Chondrocyte (in vitro differentiated cells): ENCODE measurements around the gene MED8. TPM values are rescaled to one million over a fixed set of nuclear protein-coding genes. Genes with fewer than 3 reads are reported as not detected.
"Not testable (repeated sequence)": the region's sequence is repeated elsewhere in the genome, so short reads cannot be mapped to it uniquely, and the experiment has no call there.

Experiments
- DNase-seq: peaks from one replicate; pipeline ENCODE4 v3.0.0; 2021; ENCODE audit warnings: mixed read lengths, low spot score
- H3K27ac Mint-ChIP-seq: one replicate; pipeline ENCODE4 v1.8.0; 2021; ENCODE audit warnings: mild to moderate bottlenecking, moderate library complexity, mixed read lengths; ENCODE audit not compliant: unreplicated experiment
- H3K27me3 Mint-ChIP-seq: 2 replicates; pipeline ENCODE4 v1.8.0; 2021; ENCODE audit warnings: low read depth, mixed read lengths
- H3K36me3 Mint-ChIP-seq: 2 replicates; pipeline ENCODE4 v1.8.0; 2021; ENCODE audit warnings: low read depth, mixed read lengths
- H3K4me1 Mint-ChIP-seq: 2 replicates; pipeline ENCODE4 v1.8.0; 2021; ENCODE audit warnings: low read depth, mild to moderate bottlenecking, mixed read lengths
- H3K4me3 Mint-ChIP-seq: one replicate; pipeline ENCODE4 v1.8.0; 2021; ENCODE audit warnings: mild to moderate bottlenecking, moderate library complexity, mixed read lengths; ENCODE audit not compliant: unreplicated experiment
- H3K9me3 Mint-ChIP-seq: 2 replicates; pipeline ENCODE4 v1.8.0; 2021; ENCODE audit warnings: low read depth, mixed read lengths
- CTCF ChIP-seq: fragments of 200-600 bp; sonication (generic); IDR thresholded peaks from 2 replicates; pipeline ENCODE4 v1.5.0; 2021; ENCODE audit warnings: antibody characterized with exemption, mild to moderate bottlenecking, moderate library complexity
- total RNA-seq: library from RNA; stranded (reverse); gene quantifications from 3 replicates; pipeline ENCODE4 v1.2.1, GENCODE V29; 2021

MED8 gene
- total RNA-seq, 1 donor from 2014 or later: 48.4 TPM

GRCh38 chr1:43414634-43415223 lies 25.1 kb upstream of the MED8 start:
- H3K4me3 Mint-ChIP-seq: no peak overlapping the region

GRCh38 chr1:43413426-43413825 lies 23.8 kb upstream of the MED8 start:
- H3K36me3 Mint-ChIP-seq: peaks cover 21% of the 10 kb centered on the region
- H3K27me3 Mint-ChIP-seq, H3K4me3 Mint-ChIP-seq, H3K27ac Mint-ChIP-seq, H3K4me1 Mint-ChIP-seq, H3K9me3 Mint-ChIP-seq, DNase-seq: not testable (repeated sequence)

More at GRCh38 chr1:43414634-43415223, 25.1 kb upstream of the MED8 start:
- no peak for DNase-seq
- H3K4me1 Mint-ChIP-seq: no peaks in the 10 kb centered on the region
- peak; percentile 81 for TF ChIP-seq CTCF
- no peak overlapping the region for H3K27ac Mint-ChIP-seq
- peaks cover 16% of the 10 kb centered on the region for H3K36me3 Mint-ChIP-seq
- H3K27me3 Mint-ChIP-seq: no peaks in the 10 kb centered on the region
- no peaks in the 10 kb centered on the region for H3K9me3 Mint-ChIP-seq

- peaks cover 35% of the 10 kb centered on the region for H3K36me3 Mint-ChIP-seq
- H3K9me3 Mint-ChIP-seq: peaks cover 8% of the 10 kb centered on the region
- peaks cover 2% of the 10 kb centered on the region for H3K4me1 Mint-ChIP-seq
- no peak overlapping the region for H3K4me3 Mint-ChIP-seq
- no peaks in the 10 kb centered on the region for H3K27me3 Mint-ChIP-seq
- H3K27ac Mint-ChIP-seq: no peak overlapping the region
- no peak for DNase-seq
- no peak for TF ChIP-seq CTCF
These were observed 21.0 kb upstream of the MED8 start for GRCh38 chr1:43410571-43410970.

GRCh38 chr1:43405876-43406234 lies 16.3 kb upstream of the MED8 start:
- peaks cover 8% of the 10 kb centered on the region for H3K9me3 Mint-ChIP-seq
- no peak overlapping the region for H3K27ac Mint-ChIP-seq
- H3K36me3 Mint-ChIP-seq: peaks cover 45% of the 10 kb centered on the region
- peaks cover 2% of the 10 kb centered on the region for H3K4me1 Mint-ChIP-seq
- no peak overlapping the region for H3K4me3 Mint-ChIP-seq
- DNase-seq: no peak
- H3K27me3 Mint-ChIP-seq: no peaks in the 10 kb centered on the region
- no peak for TF ChIP-seq CTCF

GRCh38 chr1:43405219-43405875 lies 15.7 kb upstream of the MED8 start:
- DNase-seq: no peak
- peaks cover 8% of the 10 kb centered on the region for H3K9me3 Mint-ChIP-seq
- peaks cover 43% of the 10 kb centered on the region for H3K36me3 Mint-ChIP-seq
- TF ChIP-seq CTCF: no peak
- no peak overlapping the region for H3K27ac Mint-ChIP-seq
- no peak overlapping the region for H3K4me3 Mint-ChIP-seq
- H3K27me3 Mint-ChIP-seq: no peaks in the 10 kb centered on the region
- peaks cover 2% of the 10 kb centered on the region for H3K4me1 Mint-ChIP-seq

GRCh38 chr1:43404353-43404752 lies 14.8 kb upstream of the MED8 start:
- peaks cover 2% of the 10 kb centered on the region for H3K4me1 Mint-ChIP-seq
- no peak overlapping the region for H3K4me3 Mint-ChIP-seq
- no peak for TF ChIP-seq CTCF
- H3K27me3 Mint-ChIP-seq: no peaks in the 10 kb centered on the region
- H3K36me3 Mint-ChIP-seq: peaks cover 37% of the 10 kb centered on the region
- H3K27ac Mint-ChIP-seq: no peak overlapping the region
- DNase-seq: no peak
- peaks cover 5% of the 10 kb centered on the region for H3K9me3 Mint-ChIP-seq
